Globus pallidus (tissue), 1 donor: ENCODE measurements around the gene SCO1.
A peak's percentile ranks its signal among the peaks of the same experiment; 100 is the strongest.

ENCODE experiments used
- DNase-seq: peaks from one replicate; pipeline ENCODE4 v3.0.0-alpha.2; 2015; ENCODE audit warnings: low spot score

Gene SCO1

DNA sequence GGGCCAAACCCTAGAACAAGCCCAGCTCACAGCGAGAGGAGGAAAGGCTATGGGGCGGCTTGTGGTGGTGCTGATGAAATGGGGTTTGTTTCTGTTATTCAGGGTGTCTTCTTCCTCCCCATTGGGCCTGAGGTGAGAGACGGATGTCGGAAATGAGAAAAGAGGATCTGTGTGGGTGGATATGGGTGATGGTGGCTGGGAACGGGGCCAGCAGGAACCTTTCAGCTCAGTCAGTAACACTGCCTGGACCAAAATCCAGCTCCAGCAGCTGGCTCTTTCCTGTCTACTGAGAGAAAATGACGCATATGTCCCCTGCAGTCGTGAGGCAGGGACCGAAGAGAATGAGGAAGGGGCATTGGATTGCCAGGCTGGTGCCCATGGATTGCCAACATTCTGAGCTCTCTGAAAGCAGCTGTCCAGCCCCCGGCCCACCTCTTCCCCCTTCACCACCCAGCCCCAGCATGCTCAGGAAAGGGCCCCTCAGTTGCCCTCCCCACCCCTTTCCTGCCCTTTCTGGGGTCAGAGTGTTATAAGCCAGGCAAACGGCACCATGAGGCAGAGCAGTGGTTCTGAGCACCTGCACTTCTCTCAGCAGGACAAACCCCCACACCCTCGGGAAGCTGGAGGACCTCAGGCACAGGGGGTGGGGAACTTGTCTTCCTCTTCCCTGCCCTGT lies 44.2 kb downstream of the SCO1 start:
- DNase-seq: peak; percentile 15

DNA sequence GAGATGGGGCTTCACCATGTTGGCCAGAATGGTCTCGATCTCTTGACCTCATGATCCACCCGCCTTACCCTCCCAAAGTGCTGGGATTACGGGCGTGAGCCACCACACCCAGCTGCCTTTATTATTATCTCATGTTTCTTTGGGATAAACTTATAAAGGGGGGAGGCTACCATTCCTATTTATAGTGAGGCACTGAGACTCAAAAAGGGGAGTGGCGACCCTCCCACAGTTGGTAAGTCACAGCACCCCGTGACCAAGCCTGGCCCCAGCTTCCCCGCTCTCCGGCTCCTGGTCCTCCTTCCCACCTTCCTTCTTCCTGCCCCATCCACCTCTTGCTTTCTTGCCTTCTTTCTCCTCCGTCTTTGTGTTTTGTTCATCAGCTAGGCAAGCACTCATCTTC lies 45.4 kb downstream of the SCO1 start:
- DNase-seq: no peak

GRCh38 chr17:10649602-10650001 lies 47.7 kb downstream of the SCO1 start:
- DNase-seq: no peak

DNA sequence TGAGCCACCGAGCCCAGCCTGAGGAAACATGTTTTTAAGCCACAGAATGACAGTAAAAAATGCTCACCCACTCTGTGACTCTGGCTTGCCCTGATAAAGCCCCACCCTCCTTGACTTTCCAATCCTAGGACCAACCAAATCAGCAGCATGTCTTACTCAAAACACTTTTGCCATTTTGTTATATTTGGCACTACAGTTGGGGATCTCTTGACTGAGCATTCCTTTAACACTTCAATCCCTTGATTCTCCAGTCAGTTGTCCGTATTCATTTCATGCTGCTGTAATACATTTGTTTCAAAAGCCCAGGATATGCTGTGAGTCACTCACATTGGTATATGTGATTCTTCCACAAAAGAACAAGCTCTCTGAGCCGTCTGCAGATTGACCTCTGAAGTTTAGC lies 48.4 kb downstream of the SCO1 start:
- DNase-seq: no peak

DNA sequence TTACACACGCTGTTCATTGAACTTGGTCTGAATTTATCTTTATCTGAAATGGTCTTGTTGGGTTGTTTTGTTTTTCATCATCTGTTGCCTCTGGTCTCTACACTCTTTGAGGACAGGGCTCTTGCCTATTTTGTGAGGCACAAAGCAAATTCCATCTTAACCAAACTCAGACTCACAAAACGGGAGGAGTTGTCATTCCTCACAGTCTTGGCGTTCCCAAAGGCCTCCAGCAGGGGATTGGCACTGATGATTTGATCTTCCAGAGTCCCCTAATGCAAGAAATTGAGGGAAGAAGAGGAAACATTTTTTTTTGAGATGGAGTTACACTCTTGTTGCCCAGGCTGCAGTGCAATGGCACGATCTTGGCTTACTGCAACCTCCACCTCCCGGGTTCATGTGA lies 49.0 kb downstream of the SCO1 start:
- DNase-seq: no peak

DNA sequence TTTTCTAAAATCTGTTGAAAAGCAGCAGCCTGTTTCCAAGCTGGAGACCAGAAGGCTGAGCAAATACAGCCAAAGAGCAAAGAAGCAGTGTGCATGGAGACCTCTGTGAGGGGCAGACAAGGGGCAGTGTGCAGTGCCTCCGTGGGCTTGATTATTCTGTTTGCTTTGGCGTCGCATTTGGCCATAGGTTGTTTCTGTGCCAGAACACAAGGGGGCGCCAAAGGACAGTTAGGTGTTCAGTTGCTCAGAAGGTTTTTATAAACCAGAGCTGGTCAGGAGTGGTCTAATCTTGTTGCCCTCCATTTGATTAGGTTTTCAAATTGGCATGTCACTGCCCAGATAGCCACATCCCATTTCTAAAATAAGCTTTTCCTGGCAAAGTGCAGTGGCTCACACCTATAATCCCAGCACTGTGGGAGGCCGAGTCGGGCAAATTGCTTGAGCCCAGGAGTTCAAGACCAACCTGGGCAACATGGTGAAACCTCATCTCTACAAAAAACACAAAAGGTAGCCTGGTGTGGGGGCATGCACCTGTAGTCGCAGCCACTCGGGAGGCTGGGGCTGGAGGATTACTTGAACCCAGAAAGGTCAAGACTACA lies 50.8 kb downstream of the SCO1 start:
- peak; percentile 47 for DNase-seq

GRCh38 chr17:10640475-10640874 lies 56.9 kb downstream of the SCO1 start:
- no peak for DNase-seq

DNA sequence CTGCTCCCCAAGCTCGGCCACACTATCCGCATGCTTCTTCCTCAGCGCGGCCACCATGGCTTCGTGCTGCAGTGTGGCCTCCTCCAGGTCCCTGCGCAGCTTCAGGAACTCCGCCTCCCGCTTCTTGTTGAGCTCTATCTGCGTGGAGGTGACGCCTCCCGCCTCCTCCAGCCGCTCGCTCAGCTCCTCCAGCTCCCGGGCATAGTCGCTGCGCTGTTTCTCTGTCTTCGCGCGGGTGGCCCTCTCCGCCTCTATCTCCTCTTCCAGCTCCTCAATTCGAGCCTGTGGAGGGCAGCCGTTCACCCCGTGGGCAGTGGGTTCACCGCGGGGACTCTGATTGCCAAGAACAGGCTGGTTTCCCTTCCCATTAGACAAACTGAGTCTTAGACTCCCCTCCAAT lies 59.2 kb downstream of the SCO1 start:
- no peak for DNase-seq

DNA sequence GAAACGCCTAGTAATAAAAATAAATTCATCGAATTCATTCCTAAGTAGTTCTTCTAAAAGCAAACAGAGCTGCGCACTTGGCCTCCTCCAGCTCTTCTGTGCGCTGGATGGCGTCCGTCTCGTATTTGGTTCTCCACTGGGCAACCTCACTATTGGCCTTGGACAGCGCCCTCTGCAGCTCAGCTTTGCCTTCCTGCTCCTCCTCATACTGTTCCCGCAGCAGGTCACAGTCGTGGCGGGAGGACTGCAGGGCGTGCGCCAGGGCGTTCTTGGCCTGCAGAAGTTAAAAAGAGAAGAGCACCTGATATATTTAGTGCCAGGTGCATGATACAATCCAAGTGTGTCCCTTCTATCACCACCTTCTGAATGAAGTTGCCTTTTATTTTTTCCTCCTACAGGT lies 62.0 kb downstream of the SCO1 start:
- no peak for DNase-seq

DNA sequence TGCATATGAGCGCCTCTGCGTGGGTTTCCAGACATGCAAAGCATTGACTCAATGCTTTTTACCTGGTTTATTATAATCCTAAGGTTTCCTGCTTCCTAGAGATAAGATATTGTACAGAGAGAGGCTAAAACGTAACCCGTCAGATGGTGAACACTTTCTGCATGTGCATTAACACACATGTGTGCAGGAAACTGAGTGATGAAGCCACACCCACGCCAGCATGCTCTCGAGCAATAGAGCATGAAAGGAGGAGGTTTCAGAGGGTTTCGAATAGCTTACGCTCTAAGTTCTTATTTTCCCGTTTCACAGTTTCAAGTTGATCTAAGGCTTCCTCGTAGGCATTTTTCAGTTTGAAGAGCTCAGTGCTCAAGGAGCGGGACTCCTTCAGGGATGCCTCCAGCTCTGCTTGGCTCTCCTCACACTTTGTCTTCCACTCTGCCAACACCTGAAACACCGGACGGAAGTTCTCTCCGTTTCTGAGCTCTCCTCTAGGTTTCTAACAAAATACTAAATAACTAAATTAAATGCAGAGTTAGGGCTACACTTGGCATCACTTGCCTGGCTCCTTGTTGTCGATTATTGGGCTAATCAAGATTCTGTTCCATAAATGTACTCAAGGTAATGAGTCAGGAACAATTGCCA lies 63.5 kb downstream of the SCO1 start:
- DNase-seq: no peak

- DNase-seq: no peak
Measured at GRCh38 chr17:10631701-10632100, 65.6 kb downstream of the SCO1 start.

GRCh38 chr17:10631048-10631700 lies 66.2 kb downstream of the SCO1 start:
- DNase-seq: no peak

DNA sequence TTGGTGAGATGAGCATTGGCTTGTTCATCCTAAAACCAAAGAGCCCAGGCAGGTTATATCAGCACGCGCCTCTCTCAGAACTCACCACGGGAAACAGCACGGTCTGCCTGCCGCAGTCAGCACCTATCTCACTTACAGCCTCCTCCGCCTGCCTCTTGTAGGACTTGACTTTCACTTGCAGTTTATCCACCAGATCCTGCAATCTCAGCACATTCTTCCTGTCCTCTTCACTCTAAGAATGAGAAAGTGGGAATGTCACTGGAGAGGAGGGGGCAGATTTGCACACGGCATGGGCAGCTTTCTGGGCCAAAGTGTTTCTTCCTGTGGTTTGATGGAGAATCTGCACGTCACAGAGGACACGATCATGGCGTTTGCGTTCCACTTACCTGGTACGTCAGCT lies 67.6 kb downstream of the SCO1 start:
- no peak for DNase-seq

DNA sequence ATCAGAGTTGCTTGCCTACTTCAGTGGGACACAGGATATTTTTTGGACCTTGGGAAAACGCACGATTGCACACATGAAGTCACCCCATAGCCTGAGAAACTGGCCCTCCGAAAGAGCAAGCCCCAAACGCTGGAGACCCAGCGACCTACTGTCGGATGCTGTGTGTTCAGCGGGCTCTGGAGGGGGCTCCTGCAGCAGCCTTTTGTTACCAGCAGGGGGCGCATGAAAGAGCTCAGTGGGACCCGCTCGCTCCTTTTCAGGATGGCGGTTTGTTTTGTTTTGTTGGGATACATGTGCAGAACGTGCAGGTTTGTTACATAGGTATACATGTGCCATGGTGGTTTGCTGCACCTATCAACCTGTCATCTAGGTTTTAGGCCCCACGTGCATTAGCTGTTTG lies 68.6 kb downstream of the SCO1 start:
- DNase-seq: no peak

DNA sequence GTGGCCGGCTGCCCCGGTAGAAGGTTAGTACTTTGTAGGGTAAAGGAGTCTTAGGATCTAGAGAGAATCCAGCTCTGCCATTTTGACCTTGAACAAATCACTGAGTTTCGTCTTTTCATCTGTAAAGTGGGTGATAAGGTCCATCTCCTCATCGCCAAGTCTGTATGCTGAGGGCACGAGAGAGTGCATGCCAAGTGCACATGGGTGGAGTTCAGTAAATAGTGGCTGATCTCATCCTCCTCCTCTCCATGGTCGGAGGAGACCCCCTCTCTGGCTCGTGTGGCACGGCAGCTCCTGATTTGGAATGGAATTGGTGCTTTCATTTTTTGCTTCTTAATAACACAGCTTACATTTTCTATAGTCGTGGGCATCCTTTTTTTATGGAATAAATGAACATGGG lies 70.9 kb downstream of the SCO1 start:
- no peak for DNase-seq

GRCh38 chr17:10624969-10625368 lies 72.4 kb downstream of the SCO1 start:
- DNase-seq: no peak

GRCh38 chr17:10623737-10624338 lies 73.5 kb downstream of the SCO1 start:
- DNase-seq: no peak

DNA sequence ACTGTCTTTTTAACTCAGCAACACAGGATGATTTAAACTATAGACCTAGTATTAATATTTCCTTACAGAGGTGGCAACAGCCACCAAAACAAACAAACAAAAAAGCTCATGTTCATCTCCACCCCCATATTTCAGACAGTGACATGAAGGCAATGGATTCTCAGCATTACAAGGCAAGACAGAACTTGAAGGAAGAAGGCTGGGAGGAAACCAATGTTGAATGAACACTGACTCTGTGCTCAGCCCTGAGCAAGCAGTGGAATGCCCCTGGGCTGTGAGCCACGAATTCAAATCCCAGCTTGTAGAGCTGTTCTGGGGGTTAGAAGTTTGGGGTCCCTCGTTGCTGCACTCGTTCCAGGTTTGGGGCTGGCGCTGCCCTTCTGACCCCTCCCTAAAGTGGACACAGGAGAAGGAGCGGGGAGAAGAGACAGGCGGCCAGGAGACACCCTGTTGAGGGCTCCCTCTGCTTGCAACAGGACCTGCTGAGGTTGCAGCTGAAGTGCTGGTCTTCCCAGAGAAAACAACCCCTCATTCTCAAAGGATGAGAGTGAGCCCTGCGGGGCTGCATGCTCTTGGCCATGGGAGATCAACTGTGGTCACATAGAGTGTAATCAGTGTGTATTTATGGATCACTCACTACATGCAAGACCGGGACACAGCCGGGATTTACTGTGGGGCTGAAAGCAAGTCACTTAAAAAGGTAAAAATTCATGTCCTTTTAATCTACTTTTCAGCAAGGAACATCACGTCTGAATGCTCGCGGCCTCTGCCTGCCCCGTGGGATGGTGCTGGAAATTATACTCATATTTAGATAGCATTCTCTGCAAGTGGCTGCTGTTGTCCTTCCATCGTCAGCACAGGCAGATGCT lies 74.5 kb downstream of the SCO1 start:
- no peak for DNase-seq
